Trophoblast cell (in vitro differentiated cells and primary cell): Measurements from ENCODE around the gene MS4A8.
A peak's percentile ranks its signal among the peaks of the same experiment; 100 is the strongest.

Experiments used
- DNase-seq, 2 donors: peaks; one replicate each; pipeline ENCODE4 v3.0.0-alpha.2; 2016
- H2AFZ ChIP-seq: 2 replicates; pipeline ENCODE4 v1.6.1; 2013; ENCODE audit warnings: low read length, moderate library complexity, mild to moderate bottlenecking; ENCODE audit not compliant: insufficient read depth, poor library complexity
- H2AK5ac ChIP-seq: 2 replicates; pipeline ENCODE4 v1.6.1; 2013; ENCODE audit warnings: mild to moderate bottlenecking, low read length
- H2BK120ac ChIP-seq: 2 replicates; pipeline ENCODE4 v1.6.1; 2013; ENCODE audit warnings: low read length, mild to moderate bottlenecking, moderate library complexity; ENCODE audit not compliant: insufficient read depth, poor library complexity
- H2BK12ac ChIP-seq: 2 replicates; pipeline ENCODE4 v1.6.1; 2013; ENCODE audit warnings: mild to moderate bottlenecking, low read length, moderate library complexity
- H2BK5ac ChIP-seq: 2 replicates; pipeline ENCODE4 v1.6.1; 2013; ENCODE audit warnings: low read length, low read depth, moderate library complexity, mild to moderate bottlenecking; ENCODE audit not compliant: poor library complexity
- H3K14ac ChIP-seq: 2 replicates; pipeline ENCODE4 v1.6.1; 2013; ENCODE audit warnings: mild to moderate bottlenecking, low read length
- H3K18ac ChIP-seq: 2 replicates; pipeline ENCODE4 v1.6.1; 2013; ENCODE audit warnings: mild to moderate bottlenecking, low read length
- H3K23ac ChIP-seq: 2 replicates; pipeline ENCODE4 v1.6.1; 2013; ENCODE audit warnings: low read length
- H3K27ac ChIP-seq: 2 replicates; pipeline ENCODE4 v1.5.1; 2013; ENCODE audit warnings: low read depth, mild to moderate bottlenecking, inconsistent platforms, low read length, moderate library complexity
- H3K27me3 ChIP-seq: 2 replicates; pipeline ENCODE4 v1.6.1; 2013; ENCODE audit warnings: inconsistent platforms, mild to moderate bottlenecking, low read length, moderate library complexity; ENCODE audit not compliant: insufficient read depth
- H3K36me3 ChIP-seq, 2 experiments: 1 replicate in 1 of 2; 2 replicates in 1 of 2; pipeline ENCODE4 v1.6.1; 2013; ENCODE audit warnings: low read length in 2 of 2, mild to moderate bottlenecking in 2 of 2, moderate library complexity in 1 of 2; ENCODE audit not compliant: insufficient read depth in 2 of 2, control insufficient read depth in 1 of 2
- H3K4ac ChIP-seq: 2 replicates; pipeline ENCODE4 v1.6.1; 2013; ENCODE audit warnings: low read depth, mild to moderate bottlenecking, low read length, moderate library complexity
- H3K4me1 ChIP-seq, 2 experiments: 1 replicate in 1 of 2; 2 replicates in 1 of 2; pipeline ENCODE4 v1.6.1; 2013; ENCODE audit warnings: low read length in 2 of 2, mild to moderate bottlenecking in 2 of 2, moderate library complexity in 1 of 2; ENCODE audit not compliant: insufficient read depth in 2 of 2, control insufficient read depth in 1 of 2
- H3K4me2 ChIP-seq: 2 replicates; pipeline ENCODE4 v1.6.1; 2013; ENCODE audit warnings: inconsistent platforms, mild to moderate bottlenecking, low read length, moderate library complexity
- H3K4me3 ChIP-seq: 2 replicates; pipeline ENCODE4 v1.5.1; 2013; ENCODE audit warnings: mild to moderate bottlenecking, low read depth, low read length, inconsistent platforms
- H3K79me1 ChIP-seq: one replicate; pipeline ENCODE4 v1.6.1; 2013; ENCODE audit warnings: low read length
- H3K79me2 ChIP-seq: 2 replicates; pipeline ENCODE4 v1.6.1; 2013; ENCODE audit warnings: low read length, mild to moderate bottlenecking; ENCODE audit not compliant: control insufficient read depth, insufficient read depth, poor library complexity
- H3K9ac ChIP-seq: 2 replicates; pipeline ENCODE4 v1.6.1; 2013; ENCODE audit warnings: mild to moderate bottlenecking, low read length
- H3K9me3 ChIP-seq: 2 replicates; pipeline ENCODE4 v1.6.1; 2013; ENCODE audit warnings: low read depth, mild to moderate bottlenecking, control low read depth, inconsistent platforms, low read length; ENCODE audit not compliant: insufficient read depth
- H4K12ac ChIP-seq: 2 replicates; pipeline ENCODE4 v1.6.1; 2013; ENCODE audit warnings: low read depth, mild to moderate bottlenecking, low read length, moderate library complexity
- H4K8ac ChIP-seq: 2 replicates; pipeline ENCODE4 v1.6.1; 2013; ENCODE audit warnings: low read depth, mild to moderate bottlenecking, low read length, moderate library complexity
- H4K91ac ChIP-seq: one replicate; pipeline ENCODE4 v1.6.1; 2013; ENCODE audit warnings: low read depth, mild to moderate bottlenecking, low read length, moderate library complexity
- WGBS: extraction: QIAGEN DNeasy Blood & Tissue Kit; methylation state at CpG from one replicate; pipeline ENCODE4 v1.1.7; 2013; ENCODE audit warnings: missing lambda C conversion rate; ENCODE audit not compliant: insufficient read length, insufficient coverage; ENCODE audit errors: extremely low coverage; 5-methylcytosine and 5-hydroxymethylcytosine counted together

The MS4A8 gene

DNA sequence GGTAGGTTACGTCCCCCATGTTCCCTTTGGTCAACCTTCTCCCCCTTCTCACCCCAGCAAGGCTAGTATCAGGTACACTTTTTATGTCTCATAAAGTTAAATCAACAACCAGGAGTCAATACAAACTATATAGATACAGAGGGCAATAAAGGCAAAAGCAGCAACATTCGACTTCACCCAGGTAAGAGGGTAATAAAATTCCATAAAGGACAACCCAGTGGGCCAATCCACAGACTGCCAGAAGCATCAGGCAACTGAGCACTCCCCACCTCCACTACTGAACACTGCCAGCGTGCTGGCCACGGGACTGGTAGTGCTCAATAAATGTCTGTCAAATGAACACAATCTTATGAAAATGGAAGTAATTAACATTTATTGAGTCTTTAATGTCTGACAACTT lies 20.0 kb downstream of the MS4A8 start:
- WGBS: no CpG with 5 or more reads among the region's 4 CpGs
- DNase-seq: no peak
- Histone ChIP-seq H3K23ac (no peak overlapping the region), H2BK12ac (no peak overlapping the region), H3K79me1 (no peaks in the 10 kb centered on the region), H3K4ac (no peak overlapping the region), H3K4me1 (no peaks in the 10 kb centered on the region), H3K27me3 (no peaks in the 10 kb centered on the region), H4K8ac (no peak overlapping the region), H4K12ac (no peak overlapping the region), H3K79me2 (no peaks in the 10 kb centered on the region), H3K9me3 (peaks cover 12% of the 10 kb centered on the region), H2AK5ac (no peak overlapping the region), H2BK120ac (no peak overlapping the region), H3K4me2 (no peak overlapping the region), H2AFZ (no peak overlapping the region), H3K14ac (no peak overlapping the region), H4K91ac (no peak overlapping the region), H3K9ac (no peak overlapping the region), H3K18ac (no peak overlapping the region), H2BK5ac (no peak overlapping the region), H3K27ac (no peak overlapping the region), H3K36me3 (no peaks in the 10 kb centered on the region), H3K4me3 (no peak overlapping the region)

DNA sequence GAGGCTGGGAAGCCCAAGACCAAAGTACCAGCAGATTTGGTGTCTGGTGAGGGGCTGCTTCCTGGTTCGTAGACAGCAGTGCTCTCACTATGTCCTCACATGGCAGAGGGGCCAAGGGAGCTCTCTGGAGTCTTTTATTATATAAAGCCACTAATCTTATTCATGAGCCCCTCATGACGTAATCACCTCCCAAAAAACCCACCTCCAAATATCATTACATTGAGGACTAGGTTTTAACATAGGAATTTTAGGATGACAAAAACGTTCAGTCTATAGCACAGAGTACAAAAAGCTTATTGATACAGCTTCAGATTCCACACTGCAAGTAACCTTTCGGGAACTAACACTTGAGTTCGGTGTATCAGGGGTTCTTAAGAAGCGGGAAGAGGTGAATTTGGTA lies 21.0 kb downstream of the MS4A8 start:
- WGBS: 100% methylated on average over 1 of the region's 6 CpGs
- Histone ChIP-seq H3K79me1 (no peaks in the 10 kb centered on the region), H3K23ac (no peak overlapping the region), H4K8ac (no peak overlapping the region), H3K9ac (no peak overlapping the region), H4K91ac (no peak overlapping the region), H3K9me3 (peaks cover 9% of the 10 kb centered on the region), H2BK12ac (no peak overlapping the region), H3K79me2 (no peaks in the 10 kb centered on the region), H2BK5ac (no peak overlapping the region), H3K4me2 (no peak overlapping the region), H3K27me3 (no peaks in the 10 kb centered on the region), H4K12ac (no peak overlapping the region), H2AK5ac (no peak overlapping the region), H3K27ac (no peak overlapping the region), H3K4me3 (no peak overlapping the region), H3K4me1 (no peaks in the 10 kb centered on the region), H3K36me3 (no peaks in the 10 kb centered on the region), H2BK120ac (no peak overlapping the region), H3K18ac (no peak overlapping the region), H2AFZ (no peak overlapping the region), H3K14ac (no peak overlapping the region), H3K4ac (no peak overlapping the region)
- no peak for DNase-seq

- no peaks in the 10 kb centered on the region for H3K27me3 ChIP-seq
- no peak within 1 kb of the TSS for H3K4ac ChIP-seq
- H3K4me3 ChIP-seq: no peak within 1 kb of the TSS
- no peak within 1 kb of the TSS for H2BK12ac ChIP-seq
- no peak within 1 kb of the TSS for H4K12ac ChIP-seq
- no peaks in the 10 kb centered on the region for H3K79me2 ChIP-seq
- H3K27ac ChIP-seq: no peak within 1 kb of the TSS
- H3K23ac ChIP-seq: no peak within 1 kb of the TSS
- H3K9me3 ChIP-seq: no peaks in the 10 kb centered on the region
- no peak within 1 kb of the TSS for H3K4me2 ChIP-seq
- no peak within 1 kb of the TSS for H4K91ac ChIP-seq
- no peaks in the 10 kb centered on the region for H3K4me1 ChIP-seq
- no peak within 1 kb of the TSS for H2BK120ac ChIP-seq
- H2AK5ac ChIP-seq: no peak within 1 kb of the TSS
- H3K9ac ChIP-seq: peak within 1 kb of the TSS; percentile 8
- no peak within 1 kb of the TSS for H2AFZ ChIP-seq
- WGBS: no CpG with 5 or more reads among the region's 3 CpGs
- H4K8ac ChIP-seq: no peak within 1 kb of the TSS
- no peak within 1 kb of the TSS for H3K18ac ChIP-seq
- H3K36me3 ChIP-seq: no peaks in the 10 kb centered on the region
- no peaks in the 10 kb centered on the region for H3K79me1 ChIP-seq
- no peak for DNase-seq
- no peak within 1 kb of the TSS for H2BK5ac ChIP-seq
- no peak within 1 kb of the TSS for H3K14ac ChIP-seq
These were observed 25.0 kb downstream of the MS4A8 start, which contains the start of gene MS4A18 for GRCh38 chr11:60724420-60724819. MS4A18 (plus strand) TSS chr11:60724720.

- Histone ChIP-seq H2AFZ (no peak overlapping the region), H4K91ac (no peak overlapping the region), H3K4me1 (no peaks in the 10 kb centered on the region), H3K23ac (no peak overlapping the region), H3K9ac (no peak overlapping the region), H3K9me3 (no peaks in the 10 kb centered on the region), H3K27ac (no peak overlapping the region), H3K4ac (no peak overlapping the region), H3K79me1 (no peaks in the 10 kb centered on the region), H3K79me2 (no peaks in the 10 kb centered on the region), H4K12ac (no peak overlapping the region), H2BK5ac (no peak overlapping the region), H3K36me3 (no peaks in the 10 kb centered on the region), H3K14ac (no peak overlapping the region), H3K18ac (no peak overlapping the region), H4K8ac (no peak overlapping the region), H2BK12ac (no peak overlapping the region), H2BK120ac (no peak overlapping the region), H3K4me2 (no peak overlapping the region), H3K4me3 (no peak overlapping the region), H3K27me3 (no peaks in the 10 kb centered on the region), H2AK5ac (no peak overlapping the region)
- no CpG with 5 or more reads among the region's 1 CpG for WGBS
- no peak for DNase-seq
These were observed 26.2 kb downstream of the MS4A8 start for GRCh38 chr11:60725592-60725991.
